ENCODE data around the gene TXNDC12.
"Not testable (repeated sequence)": the region's sequence is repeated elsewhere in the genome, so short reads cannot be mapped to it uniquely, and the experiment has no call there.

DNA sequence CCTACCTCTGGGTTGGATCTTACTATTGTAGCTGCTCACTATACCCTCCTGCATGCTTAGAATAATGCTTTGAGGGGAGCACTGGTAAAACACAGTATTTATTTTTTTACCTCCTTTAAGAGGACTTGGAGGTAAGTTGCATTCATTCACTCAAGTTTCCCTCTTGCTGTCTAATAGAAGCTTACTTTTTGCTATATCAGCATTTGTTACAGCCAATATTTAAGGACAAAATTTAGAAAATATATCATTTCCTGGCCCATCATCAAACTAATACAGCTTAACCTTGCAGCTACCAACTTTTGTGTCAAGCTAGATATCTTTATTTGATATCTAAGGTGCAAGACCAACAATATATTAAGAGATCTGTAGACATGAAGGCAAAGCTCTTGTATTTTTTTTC, 32.9 kb upstream of the TXNDC12 start:
- TF ChIP-seq, protein P1, sequence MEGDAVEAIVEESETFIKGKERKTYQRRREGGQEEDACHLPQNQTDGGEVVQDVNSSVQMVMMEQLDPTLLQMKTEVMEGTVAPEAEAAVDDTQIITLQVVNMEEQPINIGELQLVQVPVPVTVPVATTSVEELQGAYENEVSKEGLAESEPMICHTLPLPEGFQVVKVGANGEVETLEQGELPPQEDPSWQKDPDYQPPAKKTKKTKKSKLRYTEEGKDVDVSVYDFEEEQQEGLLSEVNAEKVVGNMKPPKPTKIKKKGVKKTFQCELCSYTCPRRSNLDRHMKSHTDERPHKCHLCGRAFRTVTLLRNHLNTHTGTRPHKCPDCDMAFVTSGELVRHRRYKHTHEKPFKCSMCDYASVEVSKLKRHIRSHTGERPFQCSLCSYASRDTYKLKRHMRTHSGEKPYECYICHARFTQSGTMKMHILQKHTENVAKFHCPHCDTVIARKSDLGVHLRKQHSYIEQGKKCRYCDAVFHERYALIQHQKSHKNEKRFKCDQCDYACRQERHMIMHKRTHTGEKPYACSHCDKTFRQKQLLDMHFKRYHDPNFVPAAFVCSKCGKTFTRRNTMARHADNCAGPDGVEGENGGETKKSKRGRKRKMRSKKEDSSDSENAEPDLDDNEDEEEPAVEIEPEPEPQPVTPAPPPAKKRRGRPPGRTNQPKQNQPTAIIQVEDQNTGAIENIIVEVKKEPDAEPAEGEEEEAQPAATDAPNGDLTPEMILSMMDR (IDR thresholded peaks at IDR 0.05) = not testable (repeated sequence)
- not testable (repeated sequence) for TF ChIP-seq POLR2A (IDR thresholded peaks at IDR 0.05)

Data from adrenal gland (tissue), 5 donors.